CD4-positive, alpha-beta T cell treated with Interleukin-4 for 1 hour (primary cell): ENCODE results near the gene CNNM4.

Experiments used
- DNase-seq, 2 donors: peaks; one replicate each; pipeline ENCODE4 v3.0.0-alpha.2; 2020 to 2022

CNNM4 gene

DNA sequence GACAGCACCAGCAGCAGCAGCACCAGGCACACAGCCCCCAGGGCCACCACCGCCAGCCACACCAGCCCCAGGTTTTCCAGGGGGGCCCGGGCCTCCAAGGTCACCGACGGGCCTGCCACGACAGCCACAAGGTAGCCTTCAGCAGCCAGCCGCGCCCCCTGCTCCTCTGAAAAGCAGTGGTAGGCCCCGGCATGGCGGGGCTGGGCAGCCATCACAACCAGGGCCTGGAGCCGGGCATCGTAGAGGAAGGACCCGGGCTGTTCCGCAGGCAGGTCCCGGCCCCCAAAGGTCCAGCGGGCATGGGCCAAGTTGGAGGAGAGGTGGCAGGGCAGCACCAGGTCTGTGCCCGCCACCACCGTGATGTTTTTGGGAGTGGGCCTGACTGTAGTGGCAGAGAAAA is 100.4 kb downstream of the CNNM4 start:
- DNase-seq = no peak
